GM03348 (cell line): ENCODE data around the gene UROC1.

Source experiments
- DNase-seq: peaks from one replicate; pipeline ENCODE4 v3.0.0; 2012; ENCODE audit warnings: low spot score

UROC1 gene

GRCh38 chr3:126460381-126460780, 57.2 kb downstream of the UROC1 start:
- no peak for DNase-seq

GRCh38 chr3:126459763-126460127, 57.8 kb downstream of the UROC1 start:
- no peak for DNase-seq

GRCh38 chr3:126459111-126459762, 58.3 kb downstream of the UROC1 start:
- DNase-seq: no peak

- no peak for DNase-seq
Measured at GRCh38 chr3:126456766-126457388, 60.7 kb downstream of the UROC1 start.

GRCh38 chr3:126456211-126456610, 61.4 kb downstream of the UROC1 start:
- DNase-seq: no peak

- no peak for DNase-seq
Measured at GRCh38 chr3:126454437-126455198, 63.0 kb downstream of the UROC1 start.

- no peak for DNase-seq
Measured at GRCh38 chr3:126454025-126454424, 63.5 kb downstream of the UROC1 start.

GRCh38 chr3:126452213-126452612, 65.4 kb downstream of the UROC1 start:
- no peak for DNase-seq

GRCh38 chr3:126451511-126451910, 66.1 kb downstream of the UROC1 start:
- DNase-seq: no peak

GRCh38 chr3:126450744-126451143, 66.8 kb downstream of the UROC1 start:
- DNase-seq: no peak

- no peak for DNase-seq
Measured at GRCh38 chr3:126450219-126450618, 67.4 kb downstream of the UROC1 start.

- DNase-seq: no peak
Measured at GRCh38 chr3:126449621-126450051, 67.9 kb downstream of the UROC1 start.

GRCh38 chr3:126448893-126449180, 68.7 kb downstream of the UROC1 start:
- no peak for DNase-seq

- DNase-seq: no peak
Measured at GRCh38 chr3:126448136-126448892, 69.3 kb downstream of the UROC1 start.

GRCh38 chr3:126447456-126448106, 70.0 kb downstream of the UROC1 start:
- DNase-seq: no peak

GRCh38 chr3:126446791-126447190, 70.8 kb downstream of the UROC1 start:
- DNase-seq: no peak

- no peak for DNase-seq
Measured at GRCh38 chr3:126446301-126446700, 71.3 kb downstream of the UROC1 start.

- DNase-seq: no peak
Measured at GRCh38 chr3:126445506-126445905, 72.1 kb downstream of the UROC1 start.

GRCh38 chr3:126442856-126443242, 74.7 kb downstream of the UROC1 start:
- DNase-seq: no peak

- DNase-seq: no peak
Measured at GRCh38 chr3:126442094-126442855, 75.3 kb downstream of the UROC1 start.

- DNase-seq: no peak
Measured at GRCh38 chr3:126441256-126441880, 76.2 kb downstream of the UROC1 start.
